Gastroesophageal sphincter (tissue), 4 donors: ENCODE data around the gene HUWE1. TPM values are rescaled to one million over a fixed set of nuclear protein-coding genes. Genes with fewer than 3 reads are reported as not detected.

Source experiments
- ATAC-seq: fragments of 150-250 bp; one replicate; pipeline ENCODE4 v1.9.1; 2016; ENCODE audit warnings: mild to moderate bottlenecking, moderate library complexity
- H3K27ac ChIP-seq, 4 donors: fragments of 200-600 bp; sonication (generic) in 3 of 4; 1 replicate in 3 of 4; 2 replicates in 1 of 4; pipeline ENCODE4 v1.5.1; 2016 to 2019
- H3K27me3 ChIP-seq: fragments of 200-600 bp; sonication (generic); one replicate; pipeline ENCODE4 v1.5.1; 2019
- H3K36me3 ChIP-seq, 2 donors: fragments of 200-600 bp; sonication (generic); one replicate each; pipeline ENCODE4 v1.5.1; 2019; ENCODE audit warnings: control low read depth in 1 of 2
- H3K4me1 ChIP-seq, 3 donors: fragments of 200-600 bp; sonication (generic); 1 replicate in 2 of 3; 2 replicates in 1 of 3; pipeline ENCODE4 v1.5.1; 2016 to 2019; ENCODE audit warnings: control low read depth in 2 of 3
- H3K4me3 ChIP-seq, 2 donors: fragments of 200-600 bp; sonication (generic); one replicate each; pipeline ENCODE4 v1.5.1; 2019; ENCODE audit warnings: mild to moderate bottlenecking in 1 of 2, moderate library complexity in 1 of 2
- H3K9me3 ChIP-seq, 3 donors: fragments of 200-600 bp; sonication (generic); one replicate each; pipeline ENCODE4 v1.5.1; 2017 to 2019; ENCODE audit warnings: control low read depth in 2 of 3
- CTCF ChIP-seq, 4 experiments: fragments of 200-600 bp in 2 of 4; fragments of 450-650 bp in 2 of 4; sonication (generic) in 1 of 4; IDR thresholded peaks; one replicate each; pipeline ENCODE4 v1.5.1; 2017 to 2019; ENCODE audit warnings: antibody characterized with exemption in 4 of 4, mild to moderate bottlenecking in 2 of 4, moderate library complexity in 2 of 4
- EP300 ChIP-seq: sonication (generic); formaldehyde crosslinking; IDR thresholded peaks from one replicate; pipeline ENCODE4 v1.6.1; 2017; ENCODE audit warnings: antibody characterized with exemption, mild to moderate bottlenecking
- POLR2A ChIP-seq, 2 donors: fragments of 450-650 bp; IDR thresholded peaks; one replicate each; pipeline ENCODE4 v1.6.1; 2017; ENCODE audit warnings: antibody characterized with exemption in 2 of 2, mild to moderate bottlenecking in 2 of 2, moderate library complexity in 1 of 2
- POLR2AphosphoS5 ChIP-seq: sonication (generic); formaldehyde crosslinking; IDR thresholded peaks from one replicate; pipeline ENCODE4 v1.6.1; 2017; ENCODE audit warnings: antibody characterized with exemption
- WGBS, 2 donors: methylation state at CpG; one replicate each; pipeline ENCODE4 v1.1.5; 2018; ENCODE audit warnings: low coverage in 1 of 2; 5-methylcytosine and 5-hydroxymethylcytosine counted together
- total RNA-seq, 4 donors: library from RNA; depleted of rRNA; stranded (reverse); fragments of >200 nt; gene quantifications; one replicate each; pipeline ENCODE4 v1.1.0, GENCODE V29; 2016

The HUWE1 gene
- total RNA-seq, 4 donors from 2014 or later, result 103 to 170 (median 113) TPM

- Histone ChIP-seq H3K27ac (no peak overlapping the region), H3K36me3 (peaks cover 0 to 83% of the 10 kb centered on the region in 2 donors), H3K27me3 (no peaks in the 10 kb centered on the region), H3K9me3 (no peaks in the 10 kb centered on the region), H3K4me1 (no peaks in the 10 kb centered on the region), H3K4me3 (no peak overlapping the region)
- ATAC-seq, result no peak
- TF ChIP-seq CTCF (IDR thresholded peaks at IDR 0.05) (no peak), POLR2A (IDR thresholded peaks at IDR 0.05) (no peak), POLR2AphosphoS5 (no peak), EP300 (no peak)
- WGBS, 2 donors, result 66 to 80% methylated on average over 1 to 3 of the region's 4 CpGs
These were observed 56.3 kb downstream of the HUWE1 start for GRCh38 chrX:53630261-53630660.

- TF ChIP-seq EP300 (no peak), POLR2A (IDR thresholded peaks at IDR 0.05) (no peak), CTCF (IDR thresholded peaks at IDR 0.05) (no peak), POLR2AphosphoS5 (no peak)
- H3K36me3 ChIP-seq, result peaks cover 0 to 84% of the 10 kb centered on the region in 2 donors
- no peaks in the 10 kb centered on the region for H3K27me3 ChIP-seq
- no peaks in the 10 kb centered on the region for H3K4me1 ChIP-seq
- no peaks in the 10 kb centered on the region for H3K9me3 ChIP-seq
- ATAC-seq, result no peak
- no peak overlapping the region for H3K27ac ChIP-seq
- no peak overlapping the region for H3K4me3 ChIP-seq
- no CpG with 5 or more reads among the region's 2 CpGs for WGBS, 2 donors
These were observed 64.1 kb downstream of the HUWE1 start for GRCh38 chrX:53622431-53622830.

- Histone ChIP-seq H3K27ac (no peak overlapping the region), H3K9me3 (no peaks in the 10 kb centered on the region), H3K27me3 (no peaks in the 10 kb centered on the region), H3K4me1 (no peaks in the 10 kb centered on the region), H3K4me3 (no peak overlapping the region), H3K36me3 (peaks cover 0 to 83% of the 10 kb centered on the region in 2 donors)
- TF ChIP-seq POLR2AphosphoS5, result no peak
- no peak for TF ChIP-seq POLR2A (IDR thresholded peaks at IDR 0.05)
- no peak for TF ChIP-seq CTCF (IDR thresholded peaks at IDR 0.05)
- TF ChIP-seq EP300, result no peak
- no peak for ATAC-seq
- WGBS, 2 donors, result 68% methylated on average over 3 of the region's 4 CpGs; no CpG with 5 or more reads in 1 of the 2 donors
These were observed 65.0 kb downstream of the HUWE1 start for GRCh38 chrX:53621418-53621986.

- ATAC-seq, result no peak
- Histone ChIP-seq H3K27me3 (no peaks in the 10 kb centered on the region), H3K27ac (no peak overlapping the region), H3K4me3 (no peak overlapping the region), H3K4me1 (no peaks in the 10 kb centered on the region), H3K9me3 (no peaks in the 10 kb centered on the region), H3K36me3 (peaks cover 0 to 87% of the 10 kb centered on the region in 2 donors)
- no peak for TF ChIP-seq EP300
- no peak for TF ChIP-seq POLR2AphosphoS5
- TF ChIP-seq CTCF (IDR thresholded peaks at IDR 0.05), result no peak
- no peak for TF ChIP-seq POLR2A (IDR thresholded peaks at IDR 0.05)
- WGBS, 2 donors, result 71 to 90% methylated on average over 2 to 5 of the region's 6 CpGs
These were observed 69.6 kb downstream of the HUWE1 start for GRCh38 chrX:53616946-53617345.

GRCh38 chrX:53606456-53606855 lies 80.1 kb downstream of the HUWE1 start:
- TF ChIP-seq EP300, result no peak
- no peak for TF ChIP-seq POLR2AphosphoS5
- TF ChIP-seq POLR2A (IDR thresholded peaks at IDR 0.05), result no peak
- TF ChIP-seq CTCF (IDR thresholded peaks at IDR 0.05), result no peak
- Histone ChIP-seq H3K27me3 (no peaks in the 10 kb centered on the region), H3K4me1 (no peaks in the 10 kb centered on the region), H3K36me3 (peaks cover 0 to 67% of the 10 kb centered on the region in 2 donors), H3K9me3 (no peaks in the 10 kb centered on the region), H3K27ac (no peak overlapping the region), H3K4me3 (no peak overlapping the region)
- 95 to 100% methylated on average over 2 of the region's 2 CpGs for WGBS, 2 donors
- no peak for ATAC-seq
